ENCODE data around the gene GPR155.
"Not testable (repeated sequence)": the region's sequence is repeated elsewhere in the genome, so short reads cannot be mapped to it uniquely, and the experiment has no call there.

The GPR155 gene

DNA sequence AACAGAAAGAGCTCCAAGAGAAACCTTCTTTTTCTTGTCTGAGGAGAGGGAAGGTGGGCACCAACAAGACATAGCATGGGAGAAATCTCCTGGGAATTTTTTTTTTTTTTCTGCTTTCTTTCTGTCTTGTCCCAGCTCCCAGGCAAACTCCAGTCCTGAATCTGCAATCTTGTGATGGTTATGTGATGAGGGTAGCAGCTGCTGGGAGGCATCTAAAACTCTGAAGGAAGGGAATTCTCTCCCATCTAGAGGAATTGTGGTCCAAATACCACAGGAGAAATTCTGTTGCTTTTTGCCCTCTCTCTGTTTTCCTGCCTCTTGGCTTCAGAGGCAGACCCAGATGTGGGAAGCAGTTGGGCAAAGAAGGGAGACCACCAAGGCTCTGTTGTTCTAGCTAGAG is 74.6 kb downstream of the GPR155 start:
- Mint-ChIP-seq H3K4me3 (peak overlapping the region; percentile 72), H3K36me3 (ENCODE audit: low read depth) (peaks cover 44% of the 10 kb centered on the region), H3K27me3 (ENCODE audit: low read depth, poor library complexity) (no peaks in the 10 kb centered on the region), H3K9me3 (no peaks in the 10 kb centered on the region), H3K4me1 (peaks cover 15% of the 10 kb centered on the region), H3K27ac (peak overlapping the region; percentile 71)
- no peak for TF ChIP-seq CTCF (IDR thresholded peaks at IDR 0.05)
- no peak for DNase-seq

DNA sequence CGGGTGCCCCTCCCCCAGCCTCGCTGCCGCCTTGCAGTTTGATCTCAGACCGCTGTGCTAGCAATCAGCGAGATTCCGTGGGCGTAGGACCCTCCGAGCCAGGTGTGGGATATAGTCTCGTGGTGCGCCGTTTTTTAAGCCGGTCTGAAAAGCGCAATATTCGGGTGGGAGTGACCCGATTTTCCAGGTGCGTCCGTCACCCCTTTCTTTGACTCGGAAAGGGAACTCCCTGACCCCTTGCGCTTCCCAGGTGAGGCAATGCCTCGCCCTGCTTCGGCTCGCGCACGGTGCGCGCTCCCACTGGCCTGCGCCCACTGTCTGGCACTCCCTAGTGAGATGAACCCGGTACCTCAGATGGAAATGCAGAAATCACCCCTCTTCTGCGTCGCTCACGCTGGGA is 76.8 kb downstream of the GPR155 start:
- not testable (repeated sequence) for H3K27ac Mint-ChIP-seq, DNase-seq

GRCh38 chr2:174403628-174404027 is 83.2 kb downstream of the GPR155 start:
- Mint-ChIP-seq H3K27me3 (ENCODE audit: low read depth, poor library complexity) (peaks cover 4% of the 10 kb centered on the region), H3K4me1 (no peaks in the 10 kb centered on the region), H3K36me3 (ENCODE audit: low read depth) (peaks cover 31% of the 10 kb centered on the region), H3K27ac (no peak overlapping the region), H3K9me3 (peaks cover 8% of the 10 kb centered on the region), H3K4me3 (no peak overlapping the region)
- TF ChIP-seq CTCF (IDR thresholded peaks at IDR 0.05), result no peak
- no peak for DNase-seq

More for the DNA sequence above, 76.8 kb downstream of the GPR155 start:
- H3K4me1 Mint-ChIP-seq, result peaks cover 15% of the 10 kb centered on the region
- peaks cover 26% of the 10 kb centered on the region for H3K36me3 Mint-ChIP-seq (ENCODE audit: low read depth)
- H3K27me3 Mint-ChIP-seq (ENCODE audit: low read depth, poor library complexity); H3K9me3 Mint-ChIP-seq: not testable (repeated sequence)
- H3K4me3 Mint-ChIP-seq, result peak overlapping the region; percentile 83

DNA sequence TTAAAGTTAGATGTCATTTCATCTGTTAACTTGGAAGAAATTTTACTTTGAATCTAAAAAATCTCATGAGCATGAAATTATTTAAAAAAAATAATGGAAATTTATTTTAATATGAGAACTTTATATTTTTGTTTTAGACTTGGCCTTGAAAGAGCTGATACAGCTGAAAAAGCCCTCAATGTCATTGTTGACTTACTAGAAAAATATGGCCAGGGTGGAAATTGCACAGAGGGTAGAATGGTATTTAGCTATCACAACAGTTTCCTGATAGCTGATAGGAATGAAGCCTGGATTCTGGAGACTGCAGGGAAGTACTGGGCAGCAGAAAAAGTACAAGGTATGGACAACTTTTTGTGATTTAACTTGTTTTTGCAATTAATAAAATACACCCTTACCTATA is 86.0 kb downstream of the GPR155 start:
- Mint-ChIP-seq H3K27me3 (ENCODE audit: low read depth, poor library complexity) (peaks cover 4% of the 10 kb centered on the region), H3K27ac (no peak overlapping the region), H3K4me3 (no peak overlapping the region), H3K9me3 (peaks cover 8% of the 10 kb centered on the region), H3K36me3 (ENCODE audit: low read depth) (peaks cover 31% of the 10 kb centered on the region), H3K4me1 (peaks cover 9% of the 10 kb centered on the region)
- DNase-seq, result no peak
- no peak for TF ChIP-seq CTCF (IDR thresholded peaks at IDR 0.05)

GRCh38 chr2:174399171-174399570 is 87.7 kb downstream of the GPR155 start:
- TF ChIP-seq CTCF (IDR thresholded peaks at IDR 0.05), result no peak
- peaks cover 17% of the 10 kb centered on the region for H3K4me1 Mint-ChIP-seq
- H3K27me3 Mint-ChIP-seq (ENCODE audit: low read depth, poor library complexity), result peaks cover 4% of the 10 kb centered on the region
- H3K36me3 Mint-ChIP-seq (ENCODE audit: low read depth), result peaks cover 31% of the 10 kb centered on the region
- no peak overlapping the region for H3K27ac Mint-ChIP-seq
- DNase-seq, result no peak
- peaks cover 8% of the 10 kb centered on the region for H3K9me3 Mint-ChIP-seq
- no peak overlapping the region for H3K4me3 Mint-ChIP-seq

GRCh38 chr2:174397773-174398172 is 89.1 kb downstream of the GPR155 start:
- no peak for TF ChIP-seq CTCF (IDR thresholded peaks at IDR 0.05)
- Mint-ChIP-seq H3K36me3 (ENCODE audit: low read depth) (peaks cover 21% of the 10 kb centered on the region), H3K4me3 (no peak overlapping the region), H3K9me3 (no peaks in the 10 kb centered on the region), H3K27me3 (ENCODE audit: low read depth, poor library complexity) (peaks cover 4% of the 10 kb centered on the region), H3K4me1 (peaks cover 24% of the 10 kb centered on the region), H3K27ac (no peak overlapping the region)
- no peak for DNase-seq
